GM20000 (cell line): ENCODE measurements around the gene SALL1.

Experiments
- DNase-seq: peaks from one replicate; pipeline ENCODE4 v3.0.0; 2012; ENCODE audit warnings: low spot score
- CTCF ChIP-seq: IDR thresholded peaks from 2 replicates; pipeline ENCODE4 v1.5.1; 2012; ENCODE audit warnings: mild to moderate bottlenecking, control low read depth; ENCODE audit errors: extremely low read depth, missing control alignments

Gene SALL1

GRCh38 chr16:51095084-51095881, 55.8 kb downstream of the SALL1 start:
- DNase-seq = no peak
- no peak for TF ChIP-seq CTCF

GRCh38 chr16:51093726-51094280, 57.3 kb downstream of the SALL1 start:
- TF ChIP-seq CTCF = no peak
- no peak for DNase-seq
